Neural progenitor cell (in vitro differentiated cells): ENCODE data around the gene HOXC4. TPM values are rescaled to one million over a fixed set of nuclear protein-coding genes. Genes with fewer than 3 reads are reported as not detected.

Source experiments
- DNase-seq: peaks from one replicate; pipeline ENCODE4 v3.0.0-alpha.2; 2016; ENCODE audit warnings: low spot score
- H2AFZ ChIP-seq: fragments of 200-600 bp; sonication (generic); replicated peaks from 2 replicates; pipeline ENCODE4 v1.6.1; 2016; ENCODE audit warnings: antibody characterized with exemption
- H3F3A ChIP-seq: fragments of 200-600 bp; sonication (generic); 2 replicates; pipeline ENCODE4 v1.6.1; 2016; ENCODE audit warnings: antibody characterized with exemption, low read depth
- H3K27ac ChIP-seq: fragments of 200-600 bp; sonication (generic); 2 replicates; pipeline ENCODE4 v1.5.1; 2016; ENCODE audit warnings: mild to moderate bottlenecking
- H3K27me3 ChIP-seq: fragments of 200-600 bp; sonication (generic); 2 replicates; pipeline ENCODE4 v1.6.1; 2016; ENCODE audit warnings: mild to moderate bottlenecking, moderate library complexity
- H3K36me3 ChIP-seq: fragments of 200-600 bp; sonication (generic); 2 replicates; pipeline ENCODE4 v1.5.1; 2016
- H3K4me1 ChIP-seq: fragments of 200-600 bp; sonication (generic); 2 replicates; pipeline ENCODE4 v1.6.1; 2016; ENCODE audit warnings: mixed run types
- H3K4me2 ChIP-seq: fragments of 200-600 bp; sonication (generic); 2 replicates; pipeline ENCODE4 v1.6.1; 2016
- H3K4me3 ChIP-seq: fragments of 200-600 bp; sonication (generic); 2 replicates; pipeline ENCODE4 v1.5.1; 2016
- H3K79me2 ChIP-seq: fragments of 200-600 bp; sonication (generic); 2 replicates; pipeline ENCODE4 v1.6.1; 2016; ENCODE audit warnings: low read depth
- H3K9ac ChIP-seq: fragments of 200-600 bp; sonication (generic); 2 replicates; pipeline ENCODE4 v1.6.1; 2016
- H3K9me3 ChIP-seq: fragments of 200-600 bp; sonication (generic); 2 replicates; pipeline ENCODE4 v1.5.1; 2016; ENCODE audit warnings: low read depth
- H4K20me1 ChIP-seq: fragments of 200-600 bp; sonication (generic); 2 replicates; pipeline ENCODE4 v1.6.1; 2016; ENCODE audit warnings: low read depth
- H3K27ac Mint-ChIP-seq: 3 replicates; pipeline ENCODE4 v1.8.0; 2021; ENCODE audit warnings: mixed read lengths
- H3K27me3 Mint-ChIP-seq: 2 replicates; pipeline ENCODE4 v1.8.0; 2022; ENCODE audit warnings: low read depth, mild to moderate bottlenecking, inconsistent platforms, moderate library complexity, mixed read lengths; ENCODE audit not compliant: insufficient read depth
- H3K36me3 Mint-ChIP-seq: 3 replicates; pipeline ENCODE4 v1.8.0; 2021; ENCODE audit warnings: mixed read lengths
- H3K4me1 Mint-ChIP-seq: 3 replicates; pipeline ENCODE4 v1.8.0; 2021; ENCODE audit warnings: mixed read lengths
- H3K4me3 Mint-ChIP-seq: 3 replicates; pipeline ENCODE4 v1.8.0; 2021; ENCODE audit warnings: mild to moderate bottlenecking, moderate library complexity, mixed read lengths
- H3K9me3 Mint-ChIP-seq: 3 replicates; pipeline ENCODE4 v1.8.0; 2020; ENCODE audit warnings: mixed read lengths
- EZH2 ChIP-seq: fragments of 200-600 bp; sonication (generic); IDR thresholded peaks from 2 replicates; pipeline ENCODE4 v1.6.1; 2017; ENCODE audit warnings: antibody characterized with exemption, mild to moderate bottlenecking, moderate library complexity
- EZH2phosphoT487 ChIP-seq: fragments of 200-600 bp; sonication (generic); IDR thresholded peaks from 2 replicates; pipeline ENCODE4 v1.6.1; 2017; ENCODE audit warnings: antibody characterized with exemption
- total RNA-seq: library from RNA; depleted of rRNA; stranded (reverse); fragments of >200 nt; gene quantifications from 2 replicates; pipeline ENCODE4 v1.2.3, GENCODE V29; 2015; ENCODE audit warnings: low replicate concordance
- TF ChIP-seq, protein P1 (sequence below): fragments of 200-600 bp; sonication (generic); IDR thresholded peaks from 2 replicates; pipeline ENCODE4 v1.5.1; 2017; ENCODE audit warnings: antibody characterized with exemption, mild to moderate bottlenecking

HOXC4 gene
- total RNA-seq, 1 donor from 2014 or later = not detected

DNA sequence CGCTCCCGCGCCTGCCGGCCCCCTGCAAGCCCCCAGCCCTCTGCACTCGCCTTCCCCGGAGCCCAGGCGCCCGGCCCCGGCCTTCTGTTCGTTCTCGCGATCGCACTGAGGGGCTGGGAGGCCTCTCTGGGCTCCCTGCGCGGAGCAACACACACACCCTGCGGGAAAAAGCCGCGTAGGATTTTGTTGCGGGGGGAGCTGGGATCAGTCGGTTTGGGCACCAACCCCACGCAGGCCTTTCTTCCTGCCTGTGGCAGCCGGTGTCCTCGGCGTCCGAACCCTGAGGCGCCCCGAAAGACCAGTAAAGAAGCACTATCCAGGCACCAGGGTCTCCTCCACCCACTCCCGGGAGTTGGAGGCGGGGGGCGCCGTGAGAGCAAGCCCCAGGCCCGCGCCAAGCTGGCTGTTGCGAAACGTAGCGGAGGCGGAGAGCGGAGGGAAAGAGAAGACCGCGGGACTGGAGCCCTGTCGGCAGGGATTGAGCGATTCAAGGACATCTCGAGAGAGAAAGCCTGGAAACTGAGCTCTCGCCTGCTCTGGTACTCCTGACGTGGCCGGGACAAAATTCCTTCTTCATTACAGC lies 22.7 kb upstream of the HOXC4 start:
- TF ChIP-seq EZH2phosphoT487 (peak; percentile 99), EZH2 (peak; percentile 95)
- TF ChIP-seq, protein P1, sequence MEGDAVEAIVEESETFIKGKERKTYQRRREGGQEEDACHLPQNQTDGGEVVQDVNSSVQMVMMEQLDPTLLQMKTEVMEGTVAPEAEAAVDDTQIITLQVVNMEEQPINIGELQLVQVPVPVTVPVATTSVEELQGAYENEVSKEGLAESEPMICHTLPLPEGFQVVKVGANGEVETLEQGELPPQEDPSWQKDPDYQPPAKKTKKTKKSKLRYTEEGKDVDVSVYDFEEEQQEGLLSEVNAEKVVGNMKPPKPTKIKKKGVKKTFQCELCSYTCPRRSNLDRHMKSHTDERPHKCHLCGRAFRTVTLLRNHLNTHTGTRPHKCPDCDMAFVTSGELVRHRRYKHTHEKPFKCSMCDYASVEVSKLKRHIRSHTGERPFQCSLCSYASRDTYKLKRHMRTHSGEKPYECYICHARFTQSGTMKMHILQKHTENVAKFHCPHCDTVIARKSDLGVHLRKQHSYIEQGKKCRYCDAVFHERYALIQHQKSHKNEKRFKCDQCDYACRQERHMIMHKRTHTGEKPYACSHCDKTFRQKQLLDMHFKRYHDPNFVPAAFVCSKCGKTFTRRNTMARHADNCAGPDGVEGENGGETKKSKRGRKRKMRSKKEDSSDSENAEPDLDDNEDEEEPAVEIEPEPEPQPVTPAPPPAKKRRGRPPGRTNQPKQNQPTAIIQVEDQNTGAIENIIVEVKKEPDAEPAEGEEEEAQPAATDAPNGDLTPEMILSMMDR = no peak
- peaks cover 12% of the 10 kb centered on the region for H3K9me3 Mint-ChIP-seq
- Histone ChIP-seq H3K4me1 (no peaks in the 10 kb centered on the region), H3K4me3 (no peak overlapping the region), H3K36me3 (no peaks in the 10 kb centered on the region), H3K27me3 (peaks cover 100% of the 10 kb centered on the region), H3K9ac (no peak overlapping the region), H3K79me2 (no peaks in the 10 kb centered on the region), H4K20me1 (peaks cover 91% of the 10 kb centered on the region), H2AFZ (no peak overlapping the region), H3K9me3 (no peaks in the 10 kb centered on the region), H3K27ac (no peak overlapping the region), H3F3A (no peaks in the 10 kb centered on the region), H3K4me2 (no peak overlapping the region)
- H3K36me3 Mint-ChIP-seq = no peaks in the 10 kb centered on the region
- no peaks in the 10 kb centered on the region for H3K4me1 Mint-ChIP-seq
- no peak overlapping the region for H3K4me3 Mint-ChIP-seq
- peak; percentile 70 for DNase-seq
- no peak overlapping the region for H3K27ac Mint-ChIP-seq
- H3K27me3 Mint-ChIP-seq = peaks cover 88% of the 10 kb centered on the region

DNA sequence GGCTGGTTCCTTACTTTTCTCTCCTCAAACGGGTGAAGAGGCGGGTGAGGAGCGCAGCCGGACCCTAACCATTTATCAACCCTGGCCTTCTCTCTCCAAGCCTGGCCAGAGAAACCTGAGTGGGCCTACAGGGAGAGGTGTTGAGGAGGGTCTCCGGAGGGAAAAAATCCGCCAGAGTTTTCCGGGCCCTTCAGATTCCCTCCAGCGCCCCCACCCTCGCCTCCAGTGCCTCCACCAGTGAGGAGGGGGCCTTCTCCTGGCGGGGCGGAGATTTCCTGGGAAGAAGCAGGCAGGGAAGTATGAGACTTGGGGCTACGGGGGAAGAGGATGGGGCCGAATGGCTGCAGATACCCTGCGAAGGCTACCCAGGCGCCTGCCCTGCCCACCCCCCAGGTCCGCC lies 22.2 kb upstream of the HOXC4 start:
- H3K27me3 ChIP-seq = peaks cover 100% of the 10 kb centered on the region
- no peak for DNase-seq
- no peak overlapping the region for H3K4me3 Mint-ChIP-seq
- H3K27me3 Mint-ChIP-seq = peaks cover 88% of the 10 kb centered on the region
- H3K9me3 Mint-ChIP-seq = peaks cover 13% of the 10 kb centered on the region
- H3K4me1 ChIP-seq = no peaks in the 10 kb centered on the region
- no peak overlapping the region for H3K9ac ChIP-seq
- H3K4me1 Mint-ChIP-seq = no peaks in the 10 kb centered on the region
- H3K79me2 ChIP-seq = no peaks in the 10 kb centered on the region
- H3K36me3 Mint-ChIP-seq = no peaks in the 10 kb centered on the region
- no peak overlapping the region for H3K4me2 ChIP-seq
- H2AFZ ChIP-seq = no peak overlapping the region
- no peaks in the 10 kb centered on the region for H3K36me3 ChIP-seq
- peaks cover 87% of the 10 kb centered on the region for H4K20me1 ChIP-seq
- no peak overlapping the region for H3K4me3 ChIP-seq
- H3K9me3 ChIP-seq = no peaks in the 10 kb centered on the region
- TF ChIP-seq, protein P1 = no peak
- TF ChIP-seq EZH2 (no peak), EZH2phosphoT487 (no peak)
- H3F3A ChIP-seq = no peaks in the 10 kb centered on the region
- no peak overlapping the region for H3K27ac Mint-ChIP-seq
- H3K27ac ChIP-seq = no peak overlapping the region

DNA sequence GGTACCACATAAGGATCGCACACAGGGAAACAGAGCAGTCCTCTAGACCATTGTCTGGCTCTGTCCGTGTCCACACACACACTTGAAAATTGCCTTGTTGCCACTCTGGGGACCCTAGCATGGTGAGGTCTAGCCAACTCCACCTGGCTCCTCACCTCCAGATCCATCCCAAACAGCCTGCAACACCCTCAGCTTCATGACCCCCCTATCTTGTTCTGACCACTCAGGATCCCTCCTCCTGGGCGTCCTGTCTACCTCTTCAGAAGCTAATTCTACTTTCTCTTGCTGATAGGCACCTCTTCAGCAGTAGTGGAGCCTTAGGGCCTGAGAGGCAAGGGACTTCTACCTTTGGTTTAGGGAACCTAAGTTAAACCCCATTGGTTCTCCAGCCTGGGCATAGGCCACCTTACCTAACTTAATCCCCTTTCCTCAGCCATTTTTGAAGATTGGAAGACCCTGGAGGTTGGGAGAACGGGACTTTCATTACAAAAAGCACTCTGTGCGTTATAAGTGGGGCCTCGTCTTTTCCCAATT lies 21.5 kb upstream of the HOXC4 start:
- TF ChIP-seq EZH2phosphoT487 (no peak), EZH2 (no peak)
- TF ChIP-seq, protein P1 = no peak
- H3K27ac Mint-ChIP-seq = no peak overlapping the region
- H3K27me3 Mint-ChIP-seq = peaks cover 86% of the 10 kb centered on the region
- H3F3A ChIP-seq = no peaks in the 10 kb centered on the region
- peaks cover 13% of the 10 kb centered on the region for H3K9me3 Mint-ChIP-seq
- no peak overlapping the region for H3K27ac ChIP-seq
- H3K36me3 ChIP-seq = no peaks in the 10 kb centered on the region
- H3K9me3 ChIP-seq = no peaks in the 10 kb centered on the region
- H3K4me3 Mint-ChIP-seq = no peak overlapping the region
- H3K36me3 Mint-ChIP-seq = no peaks in the 10 kb centered on the region
- H3K4me2 ChIP-seq = no peak overlapping the region
- no peak overlapping the region for H3K4me3 ChIP-seq
- peaks cover 100% of the 10 kb centered on the region for H3K27me3 ChIP-seq
- no peak overlapping the region for H2AFZ ChIP-seq
- no peaks in the 10 kb centered on the region for H3K79me2 ChIP-seq
- no peak overlapping the region for H3K9ac ChIP-seq
- no peaks in the 10 kb centered on the region for H3K4me1 Mint-ChIP-seq
- H3K4me1 ChIP-seq = no peaks in the 10 kb centered on the region
- no peak for DNase-seq
- peaks cover 83% of the 10 kb centered on the region for H4K20me1 ChIP-seq
